ENCODE results near the gene CDK7.
A peak's percentile ranks its signal among the peaks of the same experiment; 100 is the strongest.
"Not testable (repeated sequence)": the region's sequence is repeated elsewhere in the genome, so short reads cannot be mapped to it uniquely, and the experiment has no call there.

CDK7 gene

DNA sequence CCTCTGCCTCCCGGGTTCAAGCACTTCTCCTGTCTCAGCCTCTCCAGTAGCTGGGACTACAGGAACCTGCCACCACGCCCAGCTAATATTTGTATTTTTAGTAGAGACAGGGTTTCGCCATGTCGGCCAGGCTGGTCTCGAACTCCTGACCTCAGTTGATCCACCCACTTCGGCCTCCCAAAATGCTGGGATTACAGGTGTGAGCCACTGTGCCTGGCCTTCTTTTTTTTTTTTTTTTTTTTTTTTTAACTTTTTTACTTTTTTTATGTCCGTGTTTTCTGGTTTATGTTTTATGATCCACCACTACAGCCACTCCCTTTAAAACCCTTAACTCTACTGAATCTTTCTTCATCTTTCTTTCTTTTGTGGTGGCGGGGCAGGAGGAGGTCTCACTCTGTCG lies 2.0 kb downstream of the CDK7 start:
- not testable (repeated sequence) for DNase-seq

- no peak for DNase-seq
Observed at GRCh38 chr5:69237877-69238276, 3.2 kb downstream of the CDK7 start.

DNA sequence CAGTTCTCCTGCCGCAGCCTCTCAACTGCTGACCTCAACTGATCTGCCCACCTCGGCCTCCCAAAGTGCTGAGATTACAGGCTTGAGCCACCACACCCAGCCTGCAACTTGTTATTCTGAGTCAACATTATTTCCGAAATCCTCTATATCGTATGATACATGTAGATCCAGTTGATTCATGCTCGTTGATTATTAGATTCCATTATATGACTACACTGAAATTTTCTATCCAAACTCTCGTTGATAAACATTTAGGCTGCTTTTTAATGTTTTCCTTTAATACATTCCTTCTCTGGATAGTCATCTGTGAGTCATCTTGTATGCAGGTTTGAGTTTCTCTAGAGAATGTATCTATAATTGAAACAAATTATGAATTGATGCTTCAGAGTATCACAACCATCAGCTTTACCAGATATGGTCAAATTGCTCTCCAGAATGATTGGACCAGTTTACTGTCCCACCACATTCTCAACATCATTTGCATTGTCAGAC lies 4.1 kb downstream of the CDK7 start:
- DNase-seq = no peak

GRCh38 chr5:69242215-69242927 lies 7.7 kb downstream of the CDK7 start:
- DNase-seq = no peak

GRCh38 chr5:69245031-69245430 lies 10.3 kb downstream of the CDK7 start:
- DNase-seq = no peak

DNA sequence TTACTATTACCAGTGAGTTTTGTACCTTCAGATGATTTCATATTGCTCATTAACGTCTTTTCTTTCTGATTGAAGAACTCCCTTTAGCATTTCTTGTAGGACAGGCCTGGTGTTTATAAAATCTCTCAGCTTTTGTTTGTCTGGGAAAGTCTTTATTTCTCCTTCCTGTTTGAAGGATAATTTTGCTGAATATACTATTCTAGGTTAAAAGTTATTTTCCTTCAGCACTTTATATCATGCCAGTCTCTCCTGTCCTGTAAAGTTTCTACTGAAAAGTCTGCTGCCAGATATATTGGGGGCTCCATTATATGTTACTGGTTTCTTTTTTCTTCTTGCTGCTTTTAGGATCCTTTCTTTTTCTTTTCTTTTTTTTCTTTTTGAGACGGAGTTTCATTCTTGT lies 13.3 kb downstream of the CDK7 start:
- no peak for DNase-seq

DNA sequence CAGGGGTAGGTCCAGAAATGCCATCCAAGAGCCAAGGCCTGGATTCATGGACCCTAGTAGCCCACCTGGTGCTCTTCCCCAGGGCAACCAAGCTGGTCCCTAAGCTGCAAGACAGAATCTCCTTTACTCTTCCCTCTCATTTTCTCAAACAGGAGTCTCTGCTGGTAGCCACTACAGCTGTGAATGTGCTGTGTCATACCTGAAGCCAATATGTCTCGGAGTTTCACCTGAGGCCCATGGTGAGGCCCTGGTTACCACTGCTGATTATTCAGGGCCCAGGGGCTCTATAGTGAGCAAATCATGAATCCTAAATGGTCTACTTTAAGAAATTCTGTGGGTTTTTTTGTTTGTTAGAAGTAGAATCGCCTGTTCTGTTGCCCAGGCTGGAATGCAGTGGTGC lies 15.9 kb downstream of the CDK7 start:
- no peak for DNase-seq

- DNase-seq = no peak
Observed at GRCh38 chr5:69252437-69252836, 17.8 kb downstream of the CDK7 start.

DNA sequence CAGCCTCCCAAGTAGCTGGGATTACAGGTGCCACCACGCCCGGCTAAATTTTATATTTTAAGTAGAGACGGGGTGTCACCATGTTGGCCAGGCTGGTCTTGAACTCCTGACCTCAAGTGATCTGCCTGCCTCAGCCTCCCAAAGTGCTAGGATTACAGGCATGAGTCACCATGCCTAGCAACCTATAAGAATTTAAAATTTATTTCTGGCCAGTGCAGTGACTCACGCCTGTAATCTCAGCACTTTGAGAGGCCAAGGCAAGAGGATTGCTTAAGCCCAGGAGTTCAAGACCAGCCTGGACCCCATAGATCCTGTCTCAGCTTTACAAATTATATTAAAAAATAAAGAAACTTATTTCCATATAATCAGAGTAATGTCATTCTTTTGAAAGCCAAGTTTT lies 21.3 kb downstream of the CDK7 start:
- not testable (repeated sequence) for DNase-seq

DNA sequence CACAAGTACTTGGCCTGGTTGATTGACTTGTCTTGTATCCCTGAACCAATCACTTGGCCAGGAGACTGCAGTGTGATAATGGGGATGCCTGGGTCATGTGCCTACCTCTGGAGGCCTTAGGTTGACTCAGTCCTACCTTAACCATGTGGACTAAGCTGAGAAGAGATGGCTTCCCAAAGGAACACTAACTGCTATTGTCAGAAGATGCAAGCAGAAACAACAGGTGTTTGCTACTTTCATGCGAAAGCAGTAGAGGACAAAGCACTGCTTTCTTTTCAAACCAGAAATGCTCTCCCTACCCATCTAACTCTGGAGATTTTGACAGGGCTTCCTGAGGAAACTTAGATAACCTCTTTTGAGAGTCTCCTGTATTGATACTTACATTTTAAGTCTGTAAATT lies 22.9 kb downstream of the CDK7 start:
- no peak for DNase-seq

DNA sequence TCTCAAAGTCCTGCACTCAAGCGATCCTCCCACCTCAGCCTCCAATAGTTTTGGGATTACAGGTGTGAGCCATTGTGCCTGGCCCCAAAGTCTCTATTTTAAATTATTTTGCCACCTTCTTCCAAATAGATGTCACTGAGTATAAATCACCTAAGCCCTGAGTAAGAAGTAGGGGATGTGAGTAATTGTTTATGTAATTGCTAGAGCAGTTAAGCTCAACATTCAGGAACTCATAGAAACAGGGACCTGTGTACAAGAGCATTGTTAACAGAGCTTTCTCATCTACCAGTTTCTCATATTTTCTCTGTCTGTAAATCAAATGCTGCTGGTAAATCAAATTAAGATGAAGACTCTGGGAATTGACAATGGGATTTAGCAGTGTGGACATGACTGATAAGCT lies 26.3 kb downstream of the CDK7 start:
- no peak for DNase-seq

DNA sequence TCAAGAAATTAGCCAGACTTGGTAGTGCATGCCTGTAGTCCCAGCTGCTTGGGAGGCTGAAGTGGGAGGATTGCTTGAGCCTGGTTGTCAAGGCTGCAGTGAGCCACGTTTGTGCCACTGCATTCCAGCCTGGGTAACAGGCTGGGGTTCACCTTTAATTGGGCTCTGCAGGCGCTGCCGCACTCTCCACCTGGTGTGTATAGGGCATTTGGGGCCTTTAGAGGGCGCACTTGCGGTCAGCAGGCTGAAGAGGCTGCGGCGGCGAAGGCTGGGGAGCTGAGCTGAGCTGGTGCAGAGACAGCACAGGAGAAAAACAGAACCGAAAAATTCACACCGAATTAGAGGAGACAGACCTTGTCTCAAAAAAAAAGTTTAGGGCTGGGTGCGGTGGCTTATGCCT lies 31.2 kb downstream of the CDK7 start:
- DNase-seq = no peak

DNA sequence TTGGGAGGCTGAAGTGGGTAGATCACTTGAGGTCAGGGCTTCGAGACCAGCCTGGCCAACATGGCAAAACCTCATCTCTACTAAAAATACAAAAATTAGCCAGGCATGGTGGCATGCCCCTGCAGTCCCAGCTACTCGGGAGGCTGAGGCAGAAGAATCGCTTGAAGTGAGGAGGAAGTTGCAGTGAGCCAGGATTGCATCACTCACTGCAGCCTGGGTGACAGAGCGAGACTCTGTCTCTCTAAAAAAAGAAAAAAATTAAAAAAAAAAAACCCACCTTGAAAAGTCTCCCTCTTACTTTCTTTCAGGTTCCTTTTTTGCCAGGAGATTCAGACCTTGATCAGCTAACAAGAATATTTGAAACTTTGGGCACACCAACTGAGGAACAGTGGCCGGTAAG lies 34.2 kb downstream of the CDK7 start:
- no peak for DNase-seq

DNA sequence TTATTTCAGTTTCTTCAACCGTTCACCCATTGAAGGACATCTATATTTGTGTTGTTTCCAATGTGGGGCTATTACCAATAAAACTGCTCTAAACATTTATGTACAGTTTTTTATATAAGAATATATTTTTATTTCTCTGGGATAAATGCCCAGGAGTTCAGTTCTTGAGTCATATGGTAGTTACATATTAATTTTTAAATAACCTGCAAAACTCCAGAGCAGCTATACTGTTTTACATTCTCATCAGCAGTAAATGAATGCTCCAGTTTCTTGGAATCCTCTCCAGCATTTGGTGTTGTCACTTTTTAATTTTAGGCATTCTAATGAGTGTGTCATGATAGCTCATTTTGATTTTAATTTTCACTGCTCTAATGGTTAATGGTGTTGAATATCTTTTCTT lies 36.2 kb downstream of the CDK7 start:
- no peak for DNase-seq

DNA sequence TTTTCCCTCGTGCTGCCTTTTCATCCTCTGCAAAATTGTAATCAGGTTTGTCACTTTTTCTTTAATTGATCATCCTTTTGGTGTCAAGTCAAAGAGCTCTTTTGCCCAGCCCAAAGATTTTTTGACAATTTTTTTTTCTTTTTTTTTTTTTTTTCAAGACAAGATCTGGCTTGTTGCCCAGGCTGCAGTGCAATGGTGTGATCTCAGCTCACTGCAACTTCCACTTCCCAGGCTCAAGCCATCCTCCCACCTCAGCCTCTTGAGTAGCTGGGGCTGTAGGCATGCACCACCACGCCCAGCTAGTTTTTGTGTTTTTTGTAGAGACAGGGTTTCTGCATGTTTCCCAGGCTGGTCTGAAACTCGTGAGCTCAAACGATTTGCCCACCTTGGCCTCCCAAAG lies 36.7 kb downstream of the CDK7 start:
- peak in 2 of 58 donors; percentile 2 to 5 for DNase-seq

DNA sequence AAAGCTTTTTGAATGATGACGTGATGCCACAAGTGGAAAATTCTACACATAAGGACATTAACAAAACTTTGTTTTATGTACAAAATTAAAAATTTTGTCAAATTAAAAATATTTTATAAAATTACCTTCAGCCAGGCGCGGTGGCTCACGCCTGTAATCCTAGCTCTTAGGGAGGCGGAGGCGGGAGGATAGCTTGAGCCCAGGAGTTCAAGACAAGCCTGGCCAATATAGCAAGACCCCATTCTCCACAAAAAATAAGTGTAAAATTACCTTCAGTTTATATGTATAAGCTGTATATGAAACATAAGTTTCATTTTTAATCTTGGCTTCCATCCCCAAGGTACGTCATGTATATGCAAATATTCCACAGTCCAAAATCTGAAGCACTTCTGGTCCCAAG lies 40.9 kb downstream of the CDK7 start:
- no peak for DNase-seq

DNA sequence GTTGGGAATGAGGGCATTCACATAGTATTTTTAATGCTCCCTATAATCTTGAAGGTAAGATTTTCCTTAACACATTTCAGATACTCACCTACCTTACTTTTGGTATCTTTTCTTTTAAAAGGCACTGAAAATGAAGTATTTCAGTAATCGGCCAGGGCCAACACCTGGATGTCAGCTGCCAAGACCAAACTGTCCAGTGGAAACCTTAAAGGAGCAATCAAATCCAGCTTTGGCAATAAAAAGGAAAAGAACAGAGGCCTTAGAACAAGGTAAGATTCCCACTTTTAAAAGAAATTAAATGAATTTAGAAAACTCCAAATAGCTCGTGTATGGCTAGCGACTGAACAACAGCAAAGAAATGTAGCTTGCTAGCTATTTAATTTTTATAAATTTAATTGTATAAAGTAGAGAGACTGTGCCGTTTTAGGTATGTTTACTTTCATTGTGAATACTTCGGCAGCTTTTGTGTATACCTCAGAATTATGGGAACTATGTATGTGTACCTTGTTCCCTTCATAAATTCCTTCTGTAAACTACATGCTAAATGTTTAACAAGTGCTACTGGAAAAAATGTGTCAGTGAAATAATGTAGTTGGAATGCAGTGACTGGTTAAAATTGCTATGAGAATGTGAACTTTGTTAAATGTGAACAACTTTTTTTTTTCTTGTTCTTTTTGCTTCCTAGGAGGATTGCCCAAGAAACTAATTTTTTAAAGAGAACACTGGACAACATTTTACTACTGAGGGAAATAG lies 41.9 kb downstream of the CDK7 start:
- no peak for DNase-seq

DNA sequence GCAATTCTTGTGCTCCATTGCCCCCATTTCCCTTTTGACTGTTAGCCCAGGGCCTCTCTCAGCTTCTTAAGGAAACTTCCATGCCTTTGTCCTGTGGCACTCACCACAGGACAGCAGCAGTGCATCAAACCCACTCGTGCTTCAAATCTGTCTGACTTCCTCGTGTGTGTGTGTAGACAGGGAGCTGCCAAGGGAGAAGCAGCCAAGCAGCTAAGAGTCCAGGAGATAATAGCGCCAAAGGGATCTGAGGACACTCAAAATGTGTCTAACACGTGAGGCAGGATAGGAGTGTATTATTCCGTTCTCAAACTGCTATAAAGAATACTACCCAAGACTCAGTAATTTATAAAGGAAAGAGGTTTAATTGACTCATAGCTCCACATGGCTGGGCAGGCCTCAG lies 44.8 kb downstream of the CDK7 start:
- DNase-seq = no peak

DNA sequence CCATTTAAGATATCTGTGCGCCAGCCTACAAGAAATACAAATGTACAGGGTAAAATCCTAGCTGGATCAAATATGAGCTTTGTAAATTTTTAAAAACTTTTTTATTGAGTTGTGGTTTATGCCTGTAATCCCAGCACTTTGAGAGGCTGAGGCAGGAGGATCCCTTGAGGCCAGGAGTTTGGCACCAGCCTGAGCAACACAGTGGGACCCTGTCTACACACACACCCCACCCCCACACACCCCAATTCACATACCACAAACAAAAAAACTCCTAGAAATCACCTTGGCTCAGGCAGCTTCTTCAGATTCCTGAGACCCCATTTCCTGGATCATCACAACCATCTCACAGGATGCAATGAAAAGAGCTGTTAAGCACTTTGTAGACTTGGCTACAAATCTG lies 46.4 kb downstream of the CDK7 start:
- no peak for DNase-seq

- DNase-seq = no peak
Observed at GRCh38 chr5:69284203-69284602, 49.5 kb downstream of the CDK7 start.

DNA sequence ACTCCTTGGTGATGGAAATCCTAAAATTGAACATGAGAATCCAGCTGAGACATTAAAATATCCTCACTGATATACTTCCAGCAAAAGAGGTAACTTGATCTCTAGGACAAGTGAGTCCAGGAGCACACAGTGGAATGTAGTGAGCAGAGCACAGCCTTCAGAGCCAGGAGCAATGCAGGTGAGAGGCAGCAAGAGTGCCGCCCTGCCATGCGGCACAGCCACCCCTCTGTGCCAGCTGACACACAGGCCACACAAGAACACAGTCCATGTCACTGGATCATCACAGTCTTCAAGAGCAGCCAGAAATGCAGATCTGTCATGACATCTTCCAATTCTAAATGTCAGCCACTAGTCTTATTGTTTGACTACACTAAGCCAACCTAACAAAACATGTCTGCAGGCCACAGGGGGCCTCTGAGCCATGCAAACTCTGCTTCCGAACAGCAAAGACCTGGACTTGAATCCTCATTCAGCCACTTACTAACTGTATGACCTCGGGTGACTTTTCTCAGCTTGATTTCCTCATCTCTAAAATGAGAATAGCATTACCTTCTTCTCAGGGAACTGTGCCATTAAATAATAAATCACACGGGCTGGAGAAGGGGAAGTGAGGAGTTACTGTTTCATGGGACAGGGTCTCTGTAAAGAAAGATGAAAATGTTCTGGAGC lies 50.9 kb downstream of the CDK7 start:
- DNase-seq = no peak

GRCh38 chr5:69288069-69288468 lies 53.4 kb downstream of the CDK7 start:
- no peak for DNase-seq

GRCh38 chr5:69288688-69289087 lies 54.0 kb downstream of the CDK7 start:
- no peak for DNase-seq
